Activated CD4-positive, alpha-beta T cell treated with anti-CD3 and anti-CD28 coated beads for 4 hours (primary cell): ENCODE measurements around the gene IGF1R.

Source experiments
- DNase-seq, 2 donors: peaks; one replicate each; pipeline ENCODE4 v3.0.0-alpha.2; 2020

Gene IGF1R

DNA sequence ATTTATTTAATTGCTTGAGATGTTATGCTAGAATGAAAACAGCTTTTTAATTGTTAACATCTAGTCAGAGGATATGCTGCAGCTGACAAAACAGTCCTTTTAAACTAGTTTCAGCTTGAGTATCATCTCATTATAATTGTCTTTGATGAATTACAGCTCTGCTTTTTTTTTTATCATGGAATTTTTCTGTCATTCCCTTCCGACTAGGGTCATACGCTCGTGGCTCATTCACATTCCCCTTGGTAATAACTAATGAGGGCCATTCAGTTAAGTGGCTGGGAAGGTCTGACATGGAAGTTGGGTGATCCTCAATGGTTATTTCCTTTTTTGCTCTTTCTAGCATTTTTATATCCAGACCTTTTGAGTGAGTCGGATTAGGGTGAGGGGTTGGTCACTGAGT is 282.2 kb downstream of the IGF1R start:
- DNase-seq: no peak

DNA sequence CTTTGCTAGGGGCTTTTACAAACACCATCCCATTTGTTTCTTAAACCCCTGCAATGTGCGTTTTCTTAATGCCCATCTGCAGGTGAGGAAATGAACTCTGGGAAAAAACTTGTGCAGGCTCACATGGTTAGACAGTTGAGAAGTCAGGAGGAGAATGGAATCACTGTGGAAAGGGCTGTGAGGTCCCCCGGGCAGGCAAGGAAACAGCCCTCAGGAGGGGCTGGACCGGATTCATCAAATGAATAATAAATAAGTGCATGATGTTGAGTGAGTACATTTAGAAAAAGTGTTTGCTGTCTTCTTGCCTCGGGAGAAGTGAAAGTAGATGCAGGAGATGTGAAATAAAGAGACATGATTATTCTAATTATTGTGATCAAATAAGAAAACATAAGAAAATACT is 282.7 kb downstream of the IGF1R start:
- DNase-seq: no peak

DNA sequence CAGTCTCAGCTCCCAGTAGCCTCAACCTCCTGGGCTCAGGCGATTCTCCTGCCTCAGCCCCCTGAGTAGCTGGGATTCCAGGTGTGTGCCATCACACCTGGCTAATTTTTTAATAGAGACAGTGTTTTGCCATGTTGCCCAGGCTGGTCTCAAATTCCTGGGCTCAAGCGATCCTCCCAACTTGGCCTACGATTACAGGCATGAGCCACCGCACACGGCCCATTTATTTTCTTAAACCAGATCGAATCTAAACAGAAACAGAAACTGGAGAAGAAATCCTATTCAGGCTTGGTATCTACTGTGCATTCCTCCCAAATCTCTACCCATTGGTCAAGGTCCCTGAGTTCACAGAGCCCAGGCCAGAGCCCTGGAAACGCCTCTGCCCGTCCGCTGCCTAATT is 285.1 kb downstream of the IGF1R start:
- no peak for DNase-seq

DNA sequence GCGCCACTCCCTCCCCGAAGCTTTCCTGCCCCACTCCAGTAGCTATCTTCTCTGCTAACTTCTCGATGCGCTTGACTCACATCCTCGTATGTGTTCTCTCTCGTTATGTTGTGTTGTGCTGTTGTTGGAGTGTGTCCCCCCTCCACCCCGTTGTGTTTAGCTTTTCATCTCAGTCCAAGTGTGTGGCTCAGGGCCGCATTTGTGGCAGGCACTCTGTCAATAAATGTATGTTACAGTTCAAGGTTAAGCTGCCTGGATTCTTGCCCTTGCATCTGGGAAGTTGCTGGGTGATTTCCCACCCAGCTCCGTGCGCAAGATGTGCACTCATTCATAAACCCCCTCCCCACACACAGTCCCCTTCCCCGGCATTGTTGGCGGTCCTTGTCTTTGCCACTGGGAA is 287.4 kb downstream of the IGF1R start:
- DNase-seq: no peak

DNA sequence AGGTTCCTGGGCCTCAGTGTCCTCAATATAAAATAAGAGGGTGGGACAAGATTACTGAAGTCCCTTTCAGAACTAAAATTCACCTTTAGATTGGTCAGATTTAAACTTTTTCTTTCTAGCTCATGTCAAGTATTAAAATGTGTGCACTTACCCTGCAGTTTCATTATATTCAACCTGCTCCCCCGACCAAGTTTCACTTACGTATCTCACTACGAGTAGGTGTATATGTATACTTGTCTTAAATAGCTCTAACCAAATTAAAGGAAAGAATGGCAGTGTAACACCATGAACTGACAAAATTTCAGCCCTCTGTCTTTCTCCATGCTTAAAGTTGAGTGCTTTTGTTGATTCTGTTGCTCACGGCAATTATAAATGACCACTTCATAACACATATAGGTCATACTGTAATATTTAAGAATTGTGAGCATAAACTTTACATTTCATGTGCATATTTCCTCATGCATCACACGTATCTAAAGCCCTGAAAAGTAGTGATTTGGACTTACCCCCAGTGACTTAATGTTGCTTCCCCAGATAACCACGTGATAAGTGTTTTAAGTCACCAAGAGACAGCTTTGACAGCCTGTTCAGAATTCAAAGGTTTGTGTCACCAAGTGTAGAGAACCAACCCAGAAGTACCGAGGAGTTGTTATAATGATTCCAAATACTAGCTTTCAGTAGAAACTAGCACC is 289.2 kb downstream of the IGF1R start:
- DNase-seq: no peak

DNA sequence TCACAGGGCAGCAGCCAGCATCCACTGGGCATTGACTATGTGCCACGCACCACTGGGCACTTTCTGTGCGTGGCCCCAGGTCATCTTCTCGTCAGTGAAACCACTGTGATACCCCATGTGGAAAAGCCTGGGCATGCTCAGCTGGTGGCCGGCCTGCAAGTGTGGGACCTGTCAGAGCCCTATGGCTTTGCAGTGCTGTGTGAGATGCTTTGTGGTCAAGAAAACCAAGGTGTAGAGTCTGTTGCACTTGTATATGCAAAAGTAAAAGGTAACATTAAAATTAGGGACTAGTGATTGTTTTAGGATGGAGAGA is 289.7 kb downstream of the IGF1R start:
- DNase-seq: no peak

DNA sequence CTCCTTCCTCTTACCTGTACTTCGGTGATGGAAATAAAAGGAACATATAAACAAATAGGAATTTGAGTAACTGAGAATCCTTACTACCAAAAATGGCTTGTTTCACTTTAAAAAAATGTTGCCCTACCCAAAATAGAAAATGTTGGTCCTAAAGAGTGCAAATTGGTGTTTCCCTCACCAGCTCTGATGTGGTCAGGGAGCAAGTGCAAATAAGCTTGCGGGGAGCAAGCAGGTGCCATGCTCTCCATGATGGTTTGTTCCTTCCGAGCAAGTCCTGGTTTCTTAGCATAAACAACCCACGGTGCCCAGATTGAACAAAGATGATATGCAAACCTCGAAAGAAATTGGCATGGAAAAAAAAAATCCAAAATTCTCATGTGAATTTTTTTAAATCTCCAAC is 290.5 kb downstream of the IGF1R start:
- no peak for DNase-seq

DNA sequence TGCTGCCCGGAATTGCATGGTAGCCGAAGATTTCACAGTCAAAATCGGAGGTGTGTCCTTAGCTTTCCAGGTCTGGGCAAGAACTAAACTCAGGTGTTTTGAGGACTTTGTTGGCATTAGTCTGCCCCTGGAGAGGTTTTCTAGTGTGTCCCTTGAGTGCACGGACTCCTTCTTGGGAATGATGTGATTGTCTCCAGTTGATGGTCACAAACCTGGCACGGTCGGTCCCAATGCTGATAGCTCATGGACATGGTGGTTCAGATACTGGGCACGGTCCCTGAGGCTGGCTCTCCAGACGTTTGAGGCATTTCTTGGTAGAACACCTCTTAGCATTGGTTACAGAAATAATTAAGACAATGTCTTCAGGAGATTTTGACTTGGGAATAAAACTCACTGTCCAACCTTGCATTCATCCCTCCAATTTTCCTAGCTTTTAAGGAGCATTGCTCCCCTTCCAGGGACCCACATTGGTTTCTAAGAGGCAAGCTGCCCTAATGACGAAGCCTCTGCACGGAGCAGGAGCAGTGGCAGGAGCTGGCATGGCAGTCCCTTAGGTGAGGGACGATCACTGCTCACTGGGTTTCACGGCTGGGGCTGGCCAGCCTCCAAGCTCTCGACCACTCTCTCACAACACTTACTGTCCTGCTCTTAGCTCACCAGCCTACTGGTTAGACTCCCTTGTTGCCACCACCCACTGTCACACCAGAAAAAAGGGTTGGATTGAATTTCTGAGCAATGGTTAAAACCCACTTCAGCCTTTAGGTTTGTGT is 291.2 kb downstream of the IGF1R start:
- DNase-seq: no peak

DNA sequence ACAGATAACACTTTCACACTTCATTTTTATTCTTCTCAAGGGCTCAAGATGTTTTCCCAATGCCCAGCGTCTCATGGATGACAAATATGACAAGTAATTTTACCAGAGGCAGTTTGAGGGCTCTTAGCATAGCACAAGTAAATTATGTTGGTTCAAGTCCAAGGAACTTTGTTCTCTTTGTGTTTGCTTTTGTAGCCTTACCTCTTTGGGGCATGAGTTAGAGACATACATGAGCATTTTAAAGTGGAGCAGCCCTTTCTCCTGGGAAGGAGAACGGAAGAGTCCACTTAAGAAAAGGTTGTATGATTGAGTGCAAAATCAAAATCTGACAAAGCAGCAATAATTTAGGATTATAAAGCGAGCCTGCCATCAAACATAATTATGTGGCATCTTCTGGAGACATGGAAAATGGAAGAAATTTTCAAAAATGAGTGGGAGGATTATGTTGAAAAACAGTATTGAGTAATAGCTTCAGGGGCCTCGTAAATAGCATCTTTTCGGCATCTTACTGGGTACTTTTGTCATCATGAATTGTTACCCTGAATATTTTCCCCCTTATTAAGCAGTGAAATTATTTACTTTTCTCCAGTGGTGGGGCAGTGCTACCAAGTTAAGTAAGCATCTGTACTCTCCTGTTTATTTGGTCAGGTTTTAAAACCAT is 293.4 kb downstream of the IGF1R start:
- no peak for DNase-seq

DNA sequence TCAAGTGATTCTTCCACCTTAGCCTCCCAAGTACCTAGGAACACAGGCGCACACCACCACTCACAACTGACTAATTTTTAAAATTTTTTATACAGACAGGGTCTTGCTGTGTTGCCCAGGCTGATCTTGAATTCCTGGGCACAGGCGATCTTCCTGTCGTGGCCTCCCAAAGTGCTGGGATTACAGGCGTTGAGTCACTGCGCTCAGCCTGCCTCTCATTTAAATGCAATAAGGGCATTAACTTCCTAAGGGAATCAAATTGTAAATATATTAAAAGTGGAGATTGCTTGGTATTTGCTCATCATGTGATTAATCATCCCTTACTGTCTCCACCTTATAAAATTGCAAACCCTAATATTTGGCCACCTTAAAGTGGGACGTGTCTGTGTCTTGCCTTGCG is 294.1 kb downstream of the IGF1R start:
- DNase-seq: no peak

DNA sequence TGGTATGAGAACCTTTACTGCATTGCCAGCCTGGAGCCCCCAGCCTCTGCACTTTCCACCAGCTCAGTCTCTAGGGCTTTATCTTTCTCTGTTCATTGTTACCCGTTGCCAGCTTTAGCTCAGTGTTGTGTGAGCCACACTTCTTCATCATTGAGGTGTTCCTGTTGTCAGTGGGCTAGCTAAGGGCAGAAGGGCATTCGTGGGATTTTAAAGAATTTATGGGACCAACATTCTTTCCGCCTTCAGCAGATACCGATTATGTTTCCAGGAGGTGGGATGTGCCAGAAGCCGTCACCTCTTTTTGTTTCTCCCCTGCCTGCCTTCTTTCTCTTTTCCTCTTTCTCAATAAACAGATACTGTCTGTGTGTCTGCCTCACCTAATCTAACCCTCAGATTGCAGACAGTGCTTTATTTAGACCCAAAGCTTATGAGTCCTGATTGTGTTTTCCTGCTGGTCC is 294.7 kb downstream of the IGF1R start:
- DNase-seq: no peak

DNA sequence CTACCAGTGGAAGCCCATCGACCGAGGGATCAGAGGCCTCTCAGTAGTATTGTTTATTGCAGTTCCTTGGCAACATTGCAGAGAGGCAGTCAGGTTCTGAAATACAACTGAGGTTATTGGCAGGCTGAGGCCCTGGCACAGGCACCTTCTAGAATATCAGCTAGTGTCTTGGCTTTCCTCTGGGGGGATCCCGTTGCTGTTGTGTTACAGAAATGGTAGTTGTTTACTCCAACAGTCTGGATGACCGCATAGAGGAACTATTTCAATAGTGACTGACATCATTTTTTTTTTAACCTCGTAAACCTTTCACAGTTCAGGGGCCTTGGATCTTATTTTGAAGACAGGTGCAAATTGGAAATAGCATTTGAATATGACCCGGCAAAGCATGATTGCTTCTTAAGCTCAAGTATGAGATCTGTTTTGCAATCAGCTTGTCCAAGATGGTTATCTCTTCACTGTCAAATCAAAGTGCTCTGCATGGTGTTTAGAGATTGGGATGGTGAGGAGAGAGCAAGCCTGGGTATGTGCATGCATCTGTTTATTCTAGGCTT is 295.3 kb downstream of the IGF1R start:
- no peak for DNase-seq

DNA sequence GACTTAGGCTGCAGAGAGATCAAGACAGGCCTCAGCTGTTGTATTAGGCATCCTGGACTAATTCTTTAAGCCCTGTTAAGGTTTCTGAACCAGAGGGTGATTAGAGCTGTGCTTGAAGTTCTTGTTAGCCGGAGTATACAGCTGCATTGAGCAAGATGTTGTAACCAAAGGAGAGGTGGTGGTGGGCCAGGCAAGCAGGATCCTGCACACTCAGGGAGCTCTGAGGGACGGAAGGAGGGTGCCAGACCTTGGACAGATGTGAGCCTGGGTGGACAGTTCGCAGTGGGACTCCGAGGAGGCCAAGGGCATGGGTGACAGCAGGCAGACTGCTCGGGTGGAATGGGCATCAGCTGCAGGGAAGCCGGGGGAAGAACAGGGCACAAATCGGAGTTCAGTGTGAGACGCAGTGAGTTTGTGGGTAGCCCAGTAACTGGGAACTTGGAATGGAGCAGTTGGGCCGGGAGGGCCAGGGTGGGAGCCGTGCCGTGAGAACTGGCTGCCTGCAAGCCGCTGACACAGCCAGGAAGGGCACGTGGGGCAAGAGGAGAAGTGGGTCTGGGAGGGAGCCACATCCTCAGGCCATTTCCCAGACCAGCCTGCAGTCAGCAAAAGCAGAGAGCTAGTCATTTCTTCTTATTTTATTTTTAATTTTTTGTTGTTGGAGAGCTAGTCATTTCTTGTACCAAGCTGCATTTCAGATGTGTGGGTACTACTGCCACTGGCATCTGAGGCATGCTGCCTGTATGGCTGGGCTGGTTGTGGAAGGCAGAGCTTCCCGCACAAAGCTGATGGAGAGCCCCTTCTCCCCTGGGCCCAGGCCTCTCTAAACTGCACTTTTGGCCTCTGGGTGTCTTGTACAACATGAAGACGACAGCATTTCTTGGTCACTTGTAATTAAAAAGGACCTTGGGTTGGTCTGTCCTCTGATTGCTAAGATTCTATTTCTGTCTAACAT is 298.2 kb downstream of the IGF1R start:
- no peak for DNase-seq

DNA sequence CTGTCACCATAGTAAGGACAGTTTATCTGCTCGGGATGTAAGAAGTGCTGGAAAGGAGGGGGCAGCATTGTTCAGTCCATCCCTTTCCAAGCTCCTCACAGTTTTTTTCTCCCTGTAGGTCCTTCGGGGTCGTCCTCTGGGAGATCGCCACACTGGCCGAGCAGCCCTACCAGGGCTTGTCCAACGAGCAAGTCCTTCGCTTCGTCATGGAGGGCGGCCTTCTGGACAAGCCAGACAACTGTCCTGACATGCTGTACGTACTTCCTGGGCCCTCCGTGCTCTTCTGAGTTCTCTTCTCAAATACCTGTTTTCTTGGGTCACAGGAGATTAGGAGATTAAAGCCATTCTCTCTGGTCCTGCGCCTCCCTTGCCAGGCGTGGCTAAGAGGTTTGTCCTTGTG is 300.1 kb downstream of the IGF1R start:
- DNase-seq: no peak

DNA sequence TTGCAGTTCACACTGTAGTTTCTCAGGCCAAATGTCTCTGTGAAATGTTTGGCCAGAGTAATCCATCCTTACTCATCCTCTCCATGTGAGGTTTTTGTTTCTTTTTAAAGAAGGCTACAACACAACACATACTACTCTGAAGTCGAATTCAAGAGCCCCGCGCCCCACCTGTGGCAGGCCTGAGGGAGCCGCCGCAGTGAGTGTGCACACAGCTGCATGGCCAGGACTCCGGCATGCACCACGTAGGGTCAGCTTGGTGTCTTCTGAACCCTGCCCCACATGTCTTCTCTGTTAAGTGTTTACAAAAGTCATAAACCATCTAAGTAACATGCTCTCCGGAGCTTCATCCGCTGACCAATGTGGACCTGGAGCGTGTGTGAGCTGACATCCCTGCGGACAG is 300.6 kb downstream of the IGF1R start:
- DNase-seq: no peak

DNA sequence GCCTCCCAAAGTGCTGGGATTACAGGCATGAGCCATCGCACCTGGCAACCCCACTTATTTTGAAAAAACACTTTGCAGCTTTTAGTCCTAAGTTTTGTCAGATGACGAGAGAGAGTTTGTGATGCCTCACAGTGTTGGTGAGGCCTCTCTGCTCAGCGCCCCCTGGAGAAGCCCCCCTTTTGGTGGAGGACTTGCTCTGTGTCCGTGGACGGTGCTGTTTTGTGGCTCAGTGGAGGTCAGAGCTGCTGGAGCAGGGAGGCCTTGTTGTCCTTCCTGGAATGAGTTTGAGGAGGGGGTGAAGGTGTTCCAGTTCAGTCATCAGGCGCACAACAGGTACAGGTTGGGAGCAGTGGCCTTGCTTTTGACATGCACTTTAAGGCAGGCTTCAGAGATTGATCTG is 301.3 kb downstream of the IGF1R start:
- no peak for DNase-seq

DNA sequence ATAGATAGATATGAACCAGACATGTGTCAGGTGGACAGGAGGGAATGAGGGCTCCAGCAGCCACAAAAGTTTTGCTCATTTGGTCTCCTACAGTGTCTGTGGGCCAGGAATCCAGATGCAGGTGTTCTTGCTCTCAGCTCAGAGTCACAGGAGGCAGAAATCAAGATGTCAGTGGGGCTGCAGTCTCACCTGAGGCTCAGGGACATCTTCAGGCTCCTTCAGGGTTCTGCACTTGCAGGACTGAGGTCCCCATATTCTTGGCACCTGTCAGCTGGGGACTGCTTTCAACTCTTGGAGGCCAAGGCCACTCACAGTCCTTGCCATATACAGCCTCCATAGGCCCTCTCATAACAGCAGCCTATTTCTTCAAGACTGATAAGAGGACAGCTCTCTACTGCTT is 301.9 kb downstream of the IGF1R start:
- no peak for DNase-seq

DNA sequence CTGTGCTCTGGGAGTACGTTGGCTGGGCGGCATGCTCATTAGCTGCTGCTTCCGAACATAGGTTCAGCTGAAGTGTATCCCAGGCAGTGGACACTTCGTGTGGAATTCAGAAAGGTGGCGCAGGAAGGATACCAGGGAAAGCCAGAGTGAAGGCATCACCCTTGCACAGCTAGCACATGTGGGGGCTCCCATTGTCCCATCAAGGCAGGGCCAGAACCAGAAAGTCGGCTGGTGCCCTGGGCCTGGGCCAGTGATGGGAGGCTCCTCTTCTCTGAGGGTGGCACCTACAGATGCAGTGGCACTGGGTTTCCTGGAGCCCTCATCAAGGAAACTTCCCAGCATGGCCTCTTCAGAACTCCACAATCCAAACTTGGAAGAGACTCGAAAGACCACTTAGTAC is 302.7 kb downstream of the IGF1R start:
- DNase-seq: no peak

DNA sequence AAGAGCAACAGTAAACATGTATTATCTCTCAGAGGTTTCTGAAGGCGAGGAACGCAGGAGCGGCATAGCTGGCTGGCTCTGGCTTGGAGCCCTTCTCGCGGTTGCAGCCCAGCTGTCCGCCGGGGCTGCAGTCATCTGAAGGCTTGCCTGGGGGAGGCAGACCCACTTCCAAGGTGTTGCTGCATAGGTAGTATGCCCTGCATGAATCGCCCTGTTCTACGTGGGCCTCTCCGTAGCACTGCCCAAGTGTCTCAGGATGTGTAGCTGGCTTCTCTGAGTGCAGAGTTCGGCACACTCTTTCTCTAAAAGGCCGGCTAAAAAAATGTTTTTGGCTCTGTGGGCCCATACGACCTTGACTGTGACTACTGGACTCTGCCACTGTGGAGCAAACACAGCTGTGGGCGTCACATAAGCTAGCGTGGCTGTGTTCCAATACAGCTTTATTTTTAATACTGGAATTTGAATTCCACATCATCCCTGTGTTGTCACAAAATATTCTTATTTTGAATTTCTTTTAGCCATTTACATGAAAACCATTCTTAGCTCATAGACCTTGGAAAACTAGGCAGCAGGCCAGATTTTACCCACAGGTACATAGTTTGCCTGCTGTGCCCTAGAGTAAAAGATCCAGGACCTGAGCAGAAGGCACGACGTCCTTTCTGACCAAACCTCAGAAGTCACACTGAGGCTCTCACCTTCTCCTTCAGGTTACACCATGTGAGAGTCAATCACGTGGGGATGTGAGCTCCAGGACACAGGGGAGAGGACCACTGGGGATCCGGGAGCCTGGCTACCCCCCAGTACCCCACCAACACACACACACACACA is 303.4 kb downstream of the IGF1R start:
- DNase-seq: no peak

DNA sequence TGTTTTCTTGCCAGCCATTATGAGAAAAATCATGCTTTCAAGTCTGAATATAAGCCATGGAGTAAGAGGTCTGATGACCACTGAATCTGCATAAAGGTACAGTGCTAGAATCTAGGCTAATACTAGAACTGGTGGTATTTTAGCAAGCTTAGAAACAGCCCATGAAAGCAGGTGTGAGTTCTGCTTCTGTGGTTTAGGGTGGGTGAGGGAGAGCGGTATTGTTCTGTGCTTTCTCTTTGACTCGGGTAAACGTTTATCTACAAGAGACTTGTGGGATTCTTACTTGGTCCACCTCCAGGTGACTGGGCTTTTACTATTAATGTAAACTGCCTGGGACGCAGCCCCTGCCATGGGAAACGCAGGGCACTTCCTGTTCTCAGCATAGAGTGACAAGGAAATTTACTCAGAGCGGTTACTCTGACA is 304.1 kb downstream of the IGF1R start:
- DNase-seq: no peak

DNA sequence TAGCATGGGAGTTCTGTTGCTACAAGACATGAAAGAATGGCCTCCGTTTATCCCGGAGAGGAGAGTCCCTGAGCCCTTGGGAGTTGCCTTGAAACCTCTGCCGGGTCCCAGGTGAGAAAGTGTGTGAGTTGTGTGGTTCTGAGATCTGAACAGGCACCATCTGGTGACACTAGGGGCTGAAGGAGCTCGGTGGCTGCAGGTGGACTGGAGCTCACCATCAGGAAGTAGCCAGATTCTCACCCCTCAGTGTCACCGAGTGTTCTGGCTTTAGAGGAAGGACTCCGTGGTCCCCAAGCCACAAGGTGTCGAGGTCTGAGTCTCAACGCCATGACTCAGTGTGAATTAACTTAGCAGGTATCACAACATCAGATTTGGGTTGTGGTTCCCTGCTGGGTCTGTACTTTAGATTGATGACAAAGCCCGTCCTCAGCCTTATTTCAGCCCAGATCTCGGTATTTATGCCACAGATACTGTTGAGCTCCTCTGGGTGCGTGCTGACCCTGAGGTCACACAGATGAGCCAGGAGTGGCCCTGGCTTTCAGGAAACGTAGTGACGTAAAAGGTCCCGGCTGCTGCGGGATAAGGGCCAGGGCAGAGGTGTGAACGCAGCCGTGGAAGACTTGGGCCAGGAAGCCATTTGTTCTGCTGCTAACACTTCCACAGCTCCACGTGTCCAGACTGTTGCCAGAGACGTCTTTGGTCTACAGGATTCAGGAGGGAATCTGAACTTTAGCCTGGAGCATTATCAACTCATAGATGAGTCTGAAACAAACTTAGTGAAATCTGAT is 304.9 kb downstream of the IGF1R start:
- no peak for DNase-seq
